Measurements from ENCODE around the gene NFATC3.

DNA sequence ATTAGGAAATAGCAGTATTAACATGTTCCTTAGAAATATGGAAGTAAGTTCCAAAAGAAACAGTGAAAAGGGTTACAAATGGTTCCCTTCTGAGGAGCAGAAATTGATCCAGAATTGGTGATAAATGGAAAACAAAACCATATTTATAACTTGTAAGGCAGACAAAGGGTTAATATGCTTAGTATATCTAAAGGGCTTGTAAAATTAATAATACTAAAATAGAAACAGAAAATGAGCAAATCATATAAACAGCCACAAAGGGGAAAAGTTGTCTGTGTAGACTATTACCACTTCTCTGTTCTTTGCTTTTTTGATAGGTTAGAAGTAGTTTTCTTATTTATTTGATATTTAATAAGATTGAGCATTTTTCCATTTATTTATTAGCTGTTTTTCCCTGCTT, 64.4 kb downstream of the NFATC3 start:
- TF ChIP-seq TAF1 (conservative IDR thresholded peaks at IDR 0.05) (no peak), JUND (IDR thresholded peaks at IDR 0.05) (no peak), SP1 (IDR thresholded peaks at IDR 0.05) (no peak), YY1 (IDR thresholded peaks at IDR 0.05) (no peak), FOXA1 (IDR thresholded peaks at IDR 0.05) (no peak)
- TF ChIP-seq, protein P1, sequence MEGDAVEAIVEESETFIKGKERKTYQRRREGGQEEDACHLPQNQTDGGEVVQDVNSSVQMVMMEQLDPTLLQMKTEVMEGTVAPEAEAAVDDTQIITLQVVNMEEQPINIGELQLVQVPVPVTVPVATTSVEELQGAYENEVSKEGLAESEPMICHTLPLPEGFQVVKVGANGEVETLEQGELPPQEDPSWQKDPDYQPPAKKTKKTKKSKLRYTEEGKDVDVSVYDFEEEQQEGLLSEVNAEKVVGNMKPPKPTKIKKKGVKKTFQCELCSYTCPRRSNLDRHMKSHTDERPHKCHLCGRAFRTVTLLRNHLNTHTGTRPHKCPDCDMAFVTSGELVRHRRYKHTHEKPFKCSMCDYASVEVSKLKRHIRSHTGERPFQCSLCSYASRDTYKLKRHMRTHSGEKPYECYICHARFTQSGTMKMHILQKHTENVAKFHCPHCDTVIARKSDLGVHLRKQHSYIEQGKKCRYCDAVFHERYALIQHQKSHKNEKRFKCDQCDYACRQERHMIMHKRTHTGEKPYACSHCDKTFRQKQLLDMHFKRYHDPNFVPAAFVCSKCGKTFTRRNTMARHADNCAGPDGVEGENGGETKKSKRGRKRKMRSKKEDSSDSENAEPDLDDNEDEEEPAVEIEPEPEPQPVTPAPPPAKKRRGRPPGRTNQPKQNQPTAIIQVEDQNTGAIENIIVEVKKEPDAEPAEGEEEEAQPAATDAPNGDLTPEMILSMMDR (IDR thresholded peaks at IDR 0.05; ENCODE audit: low read depth, low read length, missing input control): no peak
- TF ChIP-seq, protein P2, sequence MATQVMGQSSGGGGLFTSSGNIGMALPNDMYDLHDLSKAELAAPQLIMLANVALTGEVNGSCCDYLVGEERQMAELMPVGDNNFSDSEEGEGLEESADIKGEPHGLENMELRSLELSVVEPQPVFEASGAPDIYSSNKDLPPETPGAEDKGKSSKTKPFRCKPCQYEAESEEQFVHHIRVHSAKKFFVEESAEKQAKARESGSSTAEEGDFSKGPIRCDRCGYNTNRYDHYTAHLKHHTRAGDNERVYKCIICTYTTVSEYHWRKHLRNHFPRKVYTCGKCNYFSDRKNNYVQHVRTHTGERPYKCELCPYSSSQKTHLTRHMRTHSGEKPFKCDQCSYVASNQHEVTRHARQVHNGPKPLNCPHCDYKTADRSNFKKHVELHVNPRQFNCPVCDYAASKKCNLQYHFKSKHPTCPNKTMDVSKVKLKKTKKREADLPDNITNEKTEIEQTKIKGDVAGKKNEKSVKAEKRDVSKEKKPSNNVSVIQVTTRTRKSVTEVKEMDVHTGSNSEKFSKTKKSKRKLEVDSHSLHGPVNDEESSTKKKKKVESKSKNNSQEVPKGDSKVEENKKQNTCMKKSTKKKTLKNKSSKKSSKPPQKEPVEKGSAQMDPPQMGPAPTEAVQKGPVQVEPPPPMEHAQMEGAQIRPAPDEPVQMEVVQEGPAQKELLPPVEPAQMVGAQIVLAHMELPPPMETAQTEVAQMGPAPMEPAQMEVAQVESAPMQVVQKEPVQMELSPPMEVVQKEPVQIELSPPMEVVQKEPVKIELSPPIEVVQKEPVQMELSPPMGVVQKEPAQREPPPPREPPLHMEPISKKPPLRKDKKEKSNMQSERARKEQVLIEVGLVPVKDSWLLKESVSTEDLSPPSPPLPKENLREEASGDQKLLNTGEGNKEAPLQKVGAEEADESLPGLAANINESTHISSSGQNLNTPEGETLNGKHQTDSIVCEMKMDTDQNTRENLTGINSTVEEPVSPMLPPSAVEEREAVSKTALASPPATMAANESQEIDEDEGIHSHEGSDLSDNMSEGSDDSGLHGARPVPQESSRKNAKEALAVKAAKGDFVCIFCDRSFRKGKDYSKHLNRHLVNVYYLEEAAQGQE (IDR thresholded peaks at IDR 0.05): no peak
- TF ChIP-seq, protein P3, sequence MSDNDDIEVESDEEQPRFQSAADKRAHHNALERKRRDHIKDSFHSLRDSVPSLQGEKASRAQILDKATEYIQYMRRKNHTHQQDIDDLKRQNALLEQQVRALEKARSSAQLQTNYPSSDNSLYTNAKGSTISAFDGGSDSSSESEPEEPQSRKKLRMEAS (IDR thresholded peaks at IDR 0.05): no peak
- TF ChIP-seq, protein P4, sequence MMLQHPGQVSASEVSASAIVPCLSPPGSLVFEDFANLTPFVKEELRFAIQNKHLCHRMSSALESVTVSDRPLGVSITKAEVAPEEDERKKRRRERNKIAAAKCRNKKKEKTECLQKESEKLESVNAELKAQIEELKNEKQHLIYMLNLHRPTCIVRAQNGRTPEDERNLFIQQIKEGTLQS (IDR thresholded peaks at IDR 0.05): no peak
- TF ChIP-seq, protein P5, sequence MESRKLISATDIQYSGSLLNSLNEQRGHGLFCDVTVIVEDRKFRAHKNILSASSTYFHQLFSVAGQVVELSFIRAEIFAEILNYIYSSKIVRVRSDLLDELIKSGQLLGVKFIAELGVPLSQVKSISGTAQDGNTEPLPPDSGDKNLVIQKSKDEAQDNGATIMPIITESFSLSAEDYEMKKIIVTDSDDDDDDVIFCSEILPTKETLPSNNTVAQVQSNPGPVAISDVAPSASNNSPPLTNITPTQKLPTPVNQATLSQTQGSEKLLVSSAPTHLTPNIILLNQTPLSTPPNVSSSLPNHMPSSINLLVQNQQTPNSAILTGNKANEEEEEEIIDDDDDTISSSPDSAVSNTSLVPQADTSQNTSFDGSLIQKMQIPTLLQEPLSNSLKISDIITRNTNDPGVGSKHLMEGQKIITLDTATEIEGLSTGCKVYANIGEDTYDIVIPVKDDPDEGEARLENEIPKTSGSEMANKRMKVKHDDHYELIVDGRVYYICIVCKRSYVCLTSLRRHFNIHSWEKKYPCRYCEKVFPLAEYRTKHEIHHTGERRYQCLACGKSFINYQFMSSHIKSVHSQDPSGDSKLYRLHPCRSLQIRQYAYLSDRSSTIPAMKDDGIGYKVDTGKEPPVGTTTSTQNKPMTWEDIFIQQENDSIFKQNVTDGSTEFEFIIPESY (IDR thresholded peaks at IDR 0.05): no peak

Measured in liver (tissue), 3 donors.